GM12872 (cell line): Measurements from ENCODE around the gene SLC20A1.

Experiments used
- CTCF ChIP-seq: IDR thresholded peaks from 3 replicates; pipeline ENCODE4 v1.5.1; 2011; ENCODE audit warnings: low read depth, mild to moderate bottlenecking, low read length, moderate library complexity; ENCODE audit not compliant: insufficient read depth

Gene SLC20A1

DNA sequence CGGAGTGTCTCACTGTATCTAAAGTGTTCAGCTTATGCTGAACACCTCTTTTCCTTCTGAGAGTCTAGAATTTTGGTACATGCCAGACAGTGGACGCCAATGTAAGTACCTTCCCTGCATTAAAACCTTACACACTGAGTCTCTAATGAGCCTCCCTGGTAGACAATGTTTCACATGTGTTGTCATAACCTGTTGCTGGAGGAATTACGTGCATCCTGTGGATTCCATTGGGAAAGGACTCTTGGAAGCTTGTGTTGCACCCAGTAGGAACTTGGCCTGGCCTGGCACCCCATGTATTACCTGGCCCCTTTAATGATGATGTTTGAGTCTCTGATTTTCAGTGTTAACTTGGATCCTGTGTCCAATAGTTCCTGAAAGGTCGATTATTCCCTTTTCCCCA, 40.8 kb upstream of the SLC20A1 start:
- TF ChIP-seq CTCF: no peak

- no peak for TF ChIP-seq CTCF
These were observed 39.8 kb upstream of the SLC20A1 start for GRCh38 chr2:112605926-112606325.

GRCh38 chr2:112606547-112606946, 39.2 kb upstream of the SLC20A1 start:
- TF ChIP-seq CTCF: no peak

GRCh38 chr2:112607680-112608438, 37.9 kb upstream of the SLC20A1 start:
- no peak for TF ChIP-seq CTCF

DNA sequence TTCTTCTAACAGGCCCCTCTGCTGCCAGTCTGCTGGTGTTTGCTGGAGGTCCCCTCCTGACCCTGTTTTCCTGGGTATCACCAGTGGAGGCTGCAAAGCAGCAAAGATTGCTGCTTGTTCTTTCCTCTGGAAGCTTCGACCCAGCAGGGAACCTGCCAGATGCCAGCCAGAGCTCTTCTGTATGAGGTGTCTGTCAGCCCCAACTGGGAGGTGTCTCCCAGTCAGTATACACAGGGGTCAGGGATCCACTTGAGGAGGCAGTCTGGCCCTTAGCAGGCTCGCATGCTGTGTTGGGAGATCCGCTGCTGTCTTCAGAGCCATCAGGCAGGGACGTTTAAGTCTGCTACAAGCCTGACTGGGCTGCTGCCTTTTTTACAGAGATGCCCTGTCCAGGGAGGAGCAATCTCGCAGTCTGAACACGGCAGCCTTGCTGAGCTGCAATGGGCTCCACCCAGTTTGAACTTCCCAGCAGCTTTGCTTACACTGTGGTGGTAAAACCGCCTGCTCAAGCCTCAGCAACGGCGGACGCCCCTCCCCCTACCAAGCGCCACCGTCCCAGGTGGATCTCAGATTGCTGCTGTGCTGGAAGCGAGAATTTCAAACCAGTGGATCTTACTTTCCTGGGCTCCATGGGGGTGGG, 31.4 kb upstream of the SLC20A1 start:
- no peak for TF ChIP-seq CTCF

- no peak for TF ChIP-seq CTCF
These were observed 30.7 kb upstream of the SLC20A1 start for GRCh38 chr2:112615051-112615450.

GRCh38 chr2:112618383-112618782, 27.4 kb upstream of the SLC20A1 start:
- TF ChIP-seq CTCF: no peak
